HepG2 (cell line): Measurements from ENCODE around the gene BRMS1. TPM values are rescaled to one million over a fixed set of nuclear protein-coding genes. Genes with fewer than 3 reads are reported as not detected.

ENCODE experiments used
- ATAC-seq: fragments of 200-7000 bp; cut with Tn5 transposase; 3 replicates; pipeline ENCODE4 v1.9.1; 2020; ENCODE audit warnings: mild to moderate bottlenecking, moderate library complexity
- BruUV-seq: library from RNA; stranded (reverse); fragments of 400-500 nt; replicated peaks from 2 replicates; lab custom pipeline; 2021; lab: Mats Ljungman, UMichigan
- CTCF ChIA-PET: fragments of 300-600 bp; formaldehyde crosslinking; extraction: SDS; loops from one replicate; lab custom pipeline; 2021; ENCODE audit warnings: low total read pairs, inconsistent platforms, low intra/inter-chr PET ratio; lab: Yijun Ruan, JAX
- POLR2A ChIA-PET: fragments of 350-600 bp; sonication (Branson Sonifier 250); formaldehyde crosslinking; loops from one replicate; lab custom pipeline; 2020; ENCODE audit warnings: antibody characterized with exemption, inconsistent platforms; lab: Yijun Ruan, JAX
- DNase-seq: peaks from one replicate; pipeline ENCODE4 v3.0.0-alpha.2; 2015; ENCODE audit warnings: low spot score
- FAIRE-seq: peaks from 3 replicates; lab custom pipeline; 2011; peaks lifted over from hg19 to GRCh38; lab: Jason Lieb, UNC
- H2AFZ ChIP-seq: one replicate; pipeline ENCODE4 v1.6.1; 2011; ENCODE audit warnings: low read length, inconsistent platforms
- H3K27ac ChIP-seq: fragments of 300-600 bp; 3 replicates; pipeline ENCODE4 v1.8.0; 2011; ENCODE audit warnings: mixed run types, mild to moderate bottlenecking, mixed read lengths, low read length, inconsistent platforms; ENCODE audit not compliant: insufficient read depth; ENCODE audit errors: extremely low read length
- H3K27me3 ChIP-seq, 2 experiments: fragments of 200-600 bp in 1 of 2; 2 replicates in 1 of 2; 3 replicates in 1 of 2; pipeline versions ENCODE4 v1.6.0 to v1.8.0; 2011; ENCODE audit warnings: low read length in 2 of 2, mild to moderate bottlenecking in 2 of 2, moderate library complexity in 2 of 2, inconsistent platforms in 1 of 2; ENCODE audit not compliant: insufficient read depth in 2 of 2, control insufficient read depth in 1 of 2
- H3K36me3 ChIP-seq, 2 experiments: fragments of 200-600 bp in 1 of 2; replicated peaks in 1 of 2; 2 replicates in 1 of 2; 3 replicates in 1 of 2; pipeline versions ENCODE4 v1.5.1 to v1.8.0; 2011; ENCODE audit warnings: low read length in 2 of 2, inconsistent platforms in 1 of 2; ENCODE audit not compliant: insufficient read depth in 2 of 2, control insufficient read depth in 1 of 2
- H3K4me1 ChIP-seq: 2 replicates; pipeline ENCODE4 v1.5.1; 2012; ENCODE audit warnings: low read length, inconsistent platforms; ENCODE audit not compliant: insufficient read depth
- H3K4me2 ChIP-seq: 2 replicates; pipeline ENCODE4 v1.6.0; 2011; ENCODE audit warnings: low read depth, low read length, inconsistent platforms
- H3K4me3 ChIP-seq, 3 experiments: fragments of 200-600 bp in 1 of 3; sonication (generic), shearing (Covaris generic) in 1 of 3; replicated peaks in 1 of 3; 2 replicates each; pipeline ENCODE4 v1.5.1; 2011 to 2016; ENCODE audit warnings: low read length in 3 of 3, inconsistent platforms in 2 of 3, low read depth in 2 of 3, mild to moderate bottlenecking in 2 of 3, control low read depth in 1 of 3, mixed read lengths in 1 of 3; ENCODE audit not compliant: insufficient read depth in 1 of 3
- H3K79me2 ChIP-seq: one replicate; pipeline ENCODE4 v1.6.1; 2011; ENCODE audit warnings: low read length, inconsistent platforms; ENCODE audit not compliant: insufficient read depth
- H3K9ac ChIP-seq: 2 replicates; pipeline ENCODE4 v1.6.0; 2011; ENCODE audit warnings: mild to moderate bottlenecking, low read depth, low read length, inconsistent platforms; ENCODE audit not compliant: insufficient read depth
- H3K9me3 ChIP-seq: 2 replicates; pipeline ENCODE4 v1.5.1; 2012; ENCODE audit warnings: mild to moderate bottlenecking, low read length
- H4K20me1 ChIP-seq: 2 replicates; pipeline ENCODE4 v1.6.0; 2011; ENCODE audit warnings: inconsistent platforms, mild to moderate bottlenecking, low read length, moderate library complexity; ENCODE audit not compliant: insufficient read depth
- ARNTL ChIP-seq: sonication (generic); formaldehyde crosslinking; IDR thresholded peaks from 2 replicates; pipeline ENCODE4 v1.4.0; 2020; ENCODE audit warnings: mild to moderate bottlenecking, missing genetic modification reagents
- ATF7 ChIP-seq, 2 experiments: fragments of 450-650 bp in 1 of 2; sonication (generic) in 1 of 2; formaldehyde crosslinking in 1 of 2; IDR thresholded peaks; 2 replicates each; pipeline versions ENCODE4 v1.4.0 to v1.6.1; 2016 to 2020; ENCODE audit warnings: antibody characterized with exemption in 1 of 2, mild to moderate bottlenecking in 1 of 2, missing genetic modification reagents in 1 of 2
- CBX1 ChIP-seq: IDR thresholded peaks from one replicate; pipeline ENCODE4 v1.6.1; 2016; ENCODE audit warnings: antibody characterized with exemption, low read depth
- CTCF ChIP-seq: sonication (generic); formaldehyde crosslinking; IDR thresholded peaks from 2 replicates; pipeline ENCODE4 v1.5.0; 2020; ENCODE audit warnings: mild to moderate bottlenecking, missing genetic modification reagents, moderate library complexity
- E2F5 ChIP-seq: sonication (generic); formaldehyde crosslinking; conservative IDR thresholded peaks from 2 replicates; pipeline ENCODE4 v1.4.0; 2020; ENCODE audit warnings: missing genetic modification reagents
- KDM5A ChIP-seq: fragments of 200-600 bp; sonication (generic); IDR thresholded peaks from 2 replicates; pipeline ENCODE4 v1.7.0; 2018; ENCODE audit warnings: antibody characterized with exemption, mild to moderate bottlenecking, low read length, borderline replicate concordance
- NCOA1 ChIP-seq: sonication (generic); formaldehyde crosslinking; IDR thresholded peaks from 2 replicates; pipeline ENCODE4 v1.9.0; 2021; ENCODE audit warnings: missing genetic modification reagents
- PCBP1 ChIP-seq: fragments of 200-400 bp; formaldehyde crosslinking; IDR thresholded peaks from 2 replicates; pipeline ENCODE4 v1.6.1; 2017; ENCODE audit warnings: mild to moderate bottlenecking, low read depth, low read length, borderline replicate concordance
- SMAD9 ChIP-seq: sonication (generic); formaldehyde crosslinking; IDR thresholded peaks from 2 replicates; pipeline ENCODE4 v1.5.1; 2020; ENCODE audit warnings: mild to moderate bottlenecking, missing genetic modification reagents
- TFDP1 ChIP-seq: IDR thresholded peaks from 2 replicates; pipeline ENCODE4 v1.6.1; 2016; ENCODE audit warnings: missing compliant biosample characterization, missing genetic modification reagents, borderline replicate concordance
- ZNF335 ChIP-seq: sonication (generic); formaldehyde crosslinking; IDR thresholded peaks from 2 replicates; pipeline ENCODE4 v1.4.0; 2020; ENCODE audit warnings: missing genetic modification reagents
- ZNF350 ChIP-seq: sonication (generic); formaldehyde crosslinking; IDR thresholded peaks from 2 replicates; pipeline ENCODE4 v1.4.0; 2020; ENCODE audit warnings: mild to moderate bottlenecking, low read depth, missing genetic modification reagents, borderline replicate concordance
- ZNF609 ChIP-seq: sonication (generic); formaldehyde crosslinking; IDR thresholded peaks from 2 replicates; pipeline ENCODE4 v1.4.0; 2020; ENCODE audit warnings: mild to moderate bottlenecking, missing genetic modification reagents, borderline replicate concordance
- ZNF83 ChIP-seq: sonication (generic); formaldehyde crosslinking; IDR thresholded peaks from 2 replicates; pipeline ENCODE4 v1.4.0; 2020; ENCODE audit warnings: missing genetic modification reagents, mild to moderate bottlenecking, borderline replicate concordance
- WGBS: methylation state at CpG from one replicate; pipeline ENCODE4 v1.1.6; 2017; ENCODE audit warnings: low lambda C conversion rate; 5-methylcytosine and 5-hydroxymethylcytosine counted together
- in situ Hi-C: cut with HindIII; loops from 2 replicates; pipeline ENCODE4 v1.10.0; 2017; ENCODE audit warnings: low pct_unique_long_range_greater_than_20kb; ENCODE audit not compliant: extremely low pct_ligation_motif_present
- intact Hi-C: fragments of 100-400 bp; cut with micrococcal nuclease; formaldehyde crosslinking; loops from one replicate; pipeline ENCODE4 v1.10.0; 2022; ENCODE audit not compliant: unreplicated experiment
- polyA plus RNA-seq, 8 experiments: library from polyadenylated mRNA; depleted of rRNA in 3 of 8; stranded (reverse) in 7 of 8; unstranded in 1 of 8; fragments of >200 nt; fragmentation: Illumina TruSeq in 4 of 8; extraction: Trizol in 4 of 8; gene quantifications; 2 replicates each; pipeline versions ENCODE4 v1.2.1 to v1.2.3, GENCODE V29; 2011 to 2016; ENCODE audit warnings: low read depth in 4 of 8, missing spikeins in 1 of 8, mixed read lengths in 1 of 8; ENCODE audit not compliant: insufficient read depth in 1 of 8
- total RNA-seq, 5 experiments: library from RNA; depleted of rRNA; stranded (reverse); fragments of >200 nt; fragmentation: Illumina TruSeq; extraction: Trizol; gene quantifications; 2 replicates each; pipeline ENCODE4 v1.2.3, GENCODE V29; 2016; ENCODE audit warnings: low read depth in 1 of 5

The BRMS1 gene
- total and polyA plus RNA-seq, 2 of the 13 experiments (the other 11 are each of a cell fraction or from before 2014, with no cell fraction given) = 15.8 to 55.7 TPM

- intact Hi-C loops = no loop called here
- BruUV-seq = no TSS peak
- TF ChIP-seq NCOA1 = no peak
- no peak for TF ChIP-seq ZNF83 (CRISPR knock-in tag)
- no peak for TF ChIP-seq ARNTL (CRISPR knock-in tag)
- no peak for TF ChIP-seq ZNF609 (CRISPR knock-in tag)
- no peak for TF ChIP-seq PCBP1
- no peak for TF ChIP-seq CTCF (CRISPR knock-in tag)
- TF ChIP-seq E2F5 = no peak
- TF ChIP-seq TFDP1 (CRISPR knock-in tag) = no peak
- no peak for TF ChIP-seq ATF7 (IDR thresholded peaks at IDR 0.05)
- TF ChIP-seq ATF7 (CRISPR knock-in tag; IDR thresholded peaks at IDR 0.05) = no peak
- TF ChIP-seq ZNF335 (CRISPR knock-in tag) = no peak
- TF ChIP-seq KDM5A = no peak
- no peak for TF ChIP-seq ZNF350 (CRISPR knock-in tag)
- TF ChIP-seq CBX1 = no peak
- TF ChIP-seq SMAD9 = no peak
Measured at GRCh38 chr11:66293352-66293751, 51.6 kb downstream of the BRMS1 start.

More at GRCh38 chr11:66293352-66293751, 51.6 kb downstream of the BRMS1 start:
- ChIA-PET POLR2A (no interaction called here), CTCF (no interaction called here)
- Histone ChIP-seq H3K27me3 (peaks cover 3 to 40% of the 10 kb centered on the region in 2 experiments; a peak in 4 of 5 replicates), H3K4me3 (no peak overlapping the region), H3K79me2 (peaks cover 3% of the 10 kb centered on the region), H3K4me2 (no peak overlapping the region), H3K9me3 (no peaks in the 10 kb centered on the region), H3K36me3 (no peaks in the 10 kb centered on the region), H3K9ac (no peak overlapping the region), H2AFZ (no peak overlapping the region), H3K4me1 (peaks cover 36% of the 10 kb centered on the region), H3K27ac (no peak overlapping the region), H4K20me1 (no peaks in the 10 kb centered on the region)
- FAIRE-seq (no peak), DNase-seq (no peak), ATAC-seq (no peak)
- WGBS = 17% methylated on average over 4 of the region's 4 CpGs
- in situ Hi-C loops = loop anchor here (5.0 kb wide), 1 partner anchor 34 kb away; no protein-coding TSS in a partner anchor
